HG03060 (cell line): Measurements from ENCODE around the gene IFFO2.

Experiments
- ATAC-seq: cut with Tn5 transposase; IDR thresholded peaks from one replicate; pipeline ENCODE4 v1.9.1; 2021; ENCODE audit warnings: low read depth, moderate number of reproducible peaks; ENCODE audit not compliant: unreplicated experiment

IFFO2 gene

DNA sequence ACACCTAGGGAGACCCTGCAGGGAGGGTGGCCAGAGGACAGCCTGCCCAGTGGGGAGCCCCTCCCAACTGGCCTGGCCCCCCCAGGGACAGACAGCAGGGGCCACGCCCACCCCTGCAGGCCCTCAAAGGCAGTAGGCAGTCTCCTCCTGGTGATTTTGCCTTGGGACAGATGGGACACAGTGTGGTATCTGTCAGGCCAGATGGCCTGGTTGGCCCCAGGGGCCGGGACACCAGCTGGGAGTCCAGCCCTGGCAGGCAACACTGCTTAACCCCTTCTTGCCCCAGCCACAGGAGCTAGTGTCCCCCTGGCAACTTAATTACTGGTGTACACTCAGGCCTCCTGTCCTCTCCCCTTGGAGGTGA lies 17.8 kb downstream of the IFFO2 start:
- no peak for ATAC-seq

- no peak for ATAC-seq
These were observed 18.3 kb downstream of the IFFO2 start for GRCh38 chr1:18938008-18938706.

- no peak for ATAC-seq
These were observed 18.9 kb downstream of the IFFO2 start for GRCh38 chr1:18937539-18937938.

DNA sequence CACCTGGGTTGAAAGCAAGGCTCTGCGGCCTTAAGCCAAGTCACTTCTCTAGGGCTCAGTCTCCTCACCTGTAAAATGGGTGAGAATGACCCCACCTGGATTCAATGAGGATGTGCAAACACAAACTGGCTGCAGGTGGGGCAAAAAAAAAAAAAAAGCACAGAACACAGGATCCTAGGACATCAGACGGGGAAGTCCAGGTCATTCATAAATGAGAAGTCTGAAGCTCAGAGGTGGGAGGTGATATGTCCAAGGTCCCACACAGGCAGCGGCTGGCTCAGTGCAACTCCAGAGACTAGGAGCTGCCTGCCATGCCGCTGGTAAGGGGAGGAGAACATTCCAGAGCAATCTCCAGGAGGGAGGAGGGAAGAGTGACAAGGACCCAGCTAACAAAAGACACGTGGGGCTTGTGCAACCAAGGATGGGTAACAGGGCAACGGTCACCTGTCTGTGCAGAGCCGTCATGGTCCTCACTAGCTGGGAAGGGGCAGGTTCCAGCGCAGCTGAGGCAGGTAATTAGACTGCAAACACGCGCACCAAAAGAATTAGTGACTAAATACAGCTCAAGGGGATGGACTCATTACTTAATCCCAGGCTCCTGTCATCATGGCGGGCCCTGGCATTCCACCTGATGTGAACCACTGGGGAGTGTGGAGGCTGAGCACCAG lies 19.5 kb downstream of the IFFO2 start:
- no peak for ATAC-seq

GRCh38 chr1:18936471-18936813 lies 20.0 kb downstream of the IFFO2 start:
- ATAC-seq = no peak

DNA sequence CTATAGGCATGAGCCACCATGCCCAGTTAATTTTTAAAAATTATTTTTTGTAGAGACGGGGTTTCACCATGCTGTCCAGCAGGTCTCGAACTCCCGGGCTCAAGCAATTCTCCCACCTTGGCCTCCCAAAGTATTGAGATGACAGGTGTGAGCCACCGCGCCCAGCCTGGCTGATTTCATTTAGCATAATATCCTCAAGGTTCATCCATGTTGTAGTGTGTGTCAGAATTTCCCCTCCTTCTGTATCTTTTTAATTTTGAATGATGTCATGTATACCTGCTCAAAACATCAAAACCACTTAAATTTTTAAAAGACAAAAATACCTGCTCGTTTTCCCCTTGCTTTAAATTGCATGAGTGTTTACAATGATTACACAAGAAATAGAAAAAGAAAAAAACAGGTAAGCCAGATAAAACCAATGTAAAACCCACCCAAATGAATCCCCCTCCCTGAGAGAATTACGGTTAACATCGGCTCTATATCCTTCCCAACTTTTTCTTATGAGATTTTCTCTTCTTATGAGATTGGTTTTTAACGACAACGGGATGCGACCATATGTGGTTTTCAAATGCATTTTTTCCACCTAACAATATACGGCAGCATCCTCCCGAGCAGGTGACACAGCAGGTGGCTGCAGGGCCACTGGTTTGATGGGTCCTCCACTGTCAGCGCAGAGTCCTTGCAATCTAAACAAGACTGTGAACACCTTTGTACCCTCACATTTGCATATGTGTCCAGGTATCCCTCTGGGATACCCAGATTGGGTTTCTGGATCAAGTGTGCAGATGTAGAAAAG lies 22.1 kb downstream of the IFFO2 start:
- ATAC-seq = no peak

DNA sequence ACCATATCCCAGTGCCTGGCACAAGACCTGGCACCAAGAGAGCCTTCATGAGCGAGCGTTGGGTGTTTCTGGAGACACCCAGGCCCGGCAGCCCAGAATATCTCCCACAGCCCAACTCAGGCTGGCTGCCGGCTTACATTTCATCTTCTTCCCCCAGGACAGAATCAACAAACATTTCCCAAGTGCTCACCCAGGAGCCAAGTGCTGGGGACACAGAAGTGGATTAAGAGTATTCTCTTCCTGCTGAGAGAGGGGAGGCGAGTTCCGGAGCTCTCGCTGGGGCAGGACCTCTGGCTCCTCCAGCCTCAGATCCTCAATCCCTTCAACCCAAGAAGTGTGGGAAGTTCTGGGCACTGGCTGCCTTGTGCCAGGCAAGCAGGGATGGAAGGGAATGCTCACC lies 23.6 kb downstream of the IFFO2 start:
- ATAC-seq = no peak

- no peak for ATAC-seq
These were observed 24.1 kb downstream of the IFFO2 start for GRCh38 chr1:18932387-18932786.

- no peak for ATAC-seq
These were observed 24.7 kb downstream of the IFFO2 start for GRCh38 chr1:18931730-18932129.

GRCh38 chr1:18929686-18930085 lies 26.8 kb downstream of the IFFO2 start:
- no peak for ATAC-seq

GRCh38 chr1:18928985-18929384 lies 27.5 kb downstream of the IFFO2 start:
- no peak for ATAC-seq

DNA sequence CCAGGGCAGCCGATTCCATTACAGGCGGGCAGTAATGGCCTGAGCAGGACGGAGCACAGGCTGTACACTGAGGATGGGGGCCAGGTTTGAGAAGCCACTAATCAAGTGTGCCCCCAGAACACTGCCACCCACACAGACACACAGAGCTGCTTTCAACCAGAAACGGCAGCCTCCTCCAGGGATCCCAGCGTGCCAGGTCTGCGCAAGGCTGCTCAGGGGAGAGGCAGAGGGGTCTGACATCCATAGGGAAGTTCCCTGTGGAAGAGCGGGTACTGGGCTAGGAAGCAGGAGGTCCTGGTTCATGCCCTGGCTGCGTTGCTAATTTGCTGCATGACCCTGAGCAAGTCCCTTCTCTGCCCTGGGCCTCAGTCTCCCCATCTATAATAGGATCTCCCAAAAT lies 28.1 kb downstream of the IFFO2 start:
- ATAC-seq = no peak

DNA sequence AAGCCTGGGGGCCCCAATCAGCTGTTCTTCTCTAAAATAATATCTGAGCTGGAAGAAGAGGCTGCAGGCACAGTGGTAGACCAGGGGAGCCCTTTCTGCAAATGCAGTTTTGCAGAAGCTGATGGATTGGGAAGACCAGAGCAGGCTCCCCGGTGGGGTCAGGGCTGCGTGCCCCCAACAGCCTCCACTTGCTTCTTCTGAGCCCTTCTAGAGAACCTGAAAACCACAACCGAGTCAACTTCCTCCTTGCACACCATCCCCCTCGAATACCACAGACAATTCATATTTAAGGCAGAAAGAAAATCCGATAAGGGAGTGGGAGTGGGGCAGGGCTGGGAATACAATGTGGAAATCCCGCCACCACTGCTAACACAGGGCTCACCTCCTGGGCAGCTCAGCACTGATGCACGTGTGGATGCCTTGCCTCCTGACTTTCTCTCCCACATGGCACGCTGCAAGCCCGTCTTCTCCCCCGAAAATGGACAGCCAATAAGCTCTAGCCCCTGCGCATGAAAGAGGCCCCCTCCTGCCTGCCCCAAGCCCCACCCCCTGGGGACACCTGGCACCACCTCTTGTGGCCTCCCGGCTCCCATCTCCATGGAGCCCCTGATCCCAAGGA lies 28.7 kb downstream of the IFFO2 start:
- no peak for ATAC-seq

- no peak for ATAC-seq
These were observed 29.3 kb downstream of the IFFO2 start for GRCh38 chr1:18927082-18927653.

GRCh38 chr1:18926315-18927081 lies 30.0 kb downstream of the IFFO2 start:
- no peak for ATAC-seq

DNA sequence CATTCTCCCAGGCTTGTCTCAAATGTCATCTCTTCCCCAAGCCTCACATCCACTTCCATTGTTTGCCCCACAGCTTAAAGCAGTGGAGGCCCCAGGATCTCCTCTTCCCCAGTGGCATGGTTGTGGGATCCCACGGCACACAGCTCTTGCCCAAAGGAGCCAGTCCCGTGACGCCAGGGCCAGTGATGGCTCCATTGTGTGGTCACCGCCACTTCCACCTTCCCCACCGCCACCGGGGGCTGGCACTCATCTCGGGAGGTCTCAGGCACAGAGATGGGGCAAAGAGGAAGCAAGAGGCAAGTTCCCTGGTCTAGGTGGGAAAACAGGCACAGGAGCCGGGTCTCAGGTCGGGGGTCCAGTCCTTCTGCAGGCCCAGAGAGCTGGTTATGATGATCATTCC lies 31.2 kb downstream of the IFFO2 start:
- ATAC-seq = no peak

GRCh38 chr1:18924221-18924691 lies 32.2 kb downstream of the IFFO2 start:
- no peak for ATAC-seq

DNA sequence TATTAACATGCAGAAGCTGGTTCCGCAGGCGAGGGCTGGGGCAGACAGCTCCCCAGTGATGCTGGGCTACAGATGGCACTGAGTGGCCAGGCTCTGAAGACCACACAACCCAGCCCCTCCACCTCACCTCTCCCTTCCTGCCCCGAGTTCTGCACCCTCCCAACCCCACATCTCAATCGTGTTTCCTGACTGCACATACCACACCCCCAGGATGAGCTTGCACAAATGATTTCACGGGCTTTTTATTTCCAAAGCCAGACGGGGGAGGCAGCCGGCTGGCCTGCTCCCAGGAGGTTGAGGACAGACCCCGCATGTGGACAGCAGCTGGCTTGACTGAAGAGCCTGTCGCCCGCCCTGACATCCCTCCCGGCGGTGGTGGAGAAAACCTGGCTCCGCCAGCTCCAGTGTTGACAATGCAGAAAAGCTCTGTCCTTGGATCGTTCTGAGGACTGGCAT lies 32.7 kb downstream of the IFFO2 start:
- ATAC-seq = no peak

- ATAC-seq = no peak
These were observed 33.4 kb downstream of the IFFO2 start for GRCh38 chr1:18922848-18923755.
